OCI-LY7 (cell line): ENCODE data around the gene RTN4R.

Experiments used
- CTCF ChIP-seq: fragments of 200-600 bp; sonication (generic); conservative IDR thresholded peaks from 2 replicates; pipeline ENCODE4 v1.5.1; 2014; ENCODE audit warnings: mild to moderate bottlenecking, antibody characterized with exemption, low read length, moderate library complexity, mixed read lengths
- EZH2phosphoT487 ChIP-seq: fragments of 200-600 bp; sonication (generic); IDR thresholded peaks from 2 replicates; pipeline ENCODE4 v1.6.1; 2018; ENCODE audit warnings: low read depth, borderline replicate concordance, mild to moderate bottlenecking, mixed run types, antibody characterized with exemption, low read length, moderate library complexity, mixed read lengths

DNA sequence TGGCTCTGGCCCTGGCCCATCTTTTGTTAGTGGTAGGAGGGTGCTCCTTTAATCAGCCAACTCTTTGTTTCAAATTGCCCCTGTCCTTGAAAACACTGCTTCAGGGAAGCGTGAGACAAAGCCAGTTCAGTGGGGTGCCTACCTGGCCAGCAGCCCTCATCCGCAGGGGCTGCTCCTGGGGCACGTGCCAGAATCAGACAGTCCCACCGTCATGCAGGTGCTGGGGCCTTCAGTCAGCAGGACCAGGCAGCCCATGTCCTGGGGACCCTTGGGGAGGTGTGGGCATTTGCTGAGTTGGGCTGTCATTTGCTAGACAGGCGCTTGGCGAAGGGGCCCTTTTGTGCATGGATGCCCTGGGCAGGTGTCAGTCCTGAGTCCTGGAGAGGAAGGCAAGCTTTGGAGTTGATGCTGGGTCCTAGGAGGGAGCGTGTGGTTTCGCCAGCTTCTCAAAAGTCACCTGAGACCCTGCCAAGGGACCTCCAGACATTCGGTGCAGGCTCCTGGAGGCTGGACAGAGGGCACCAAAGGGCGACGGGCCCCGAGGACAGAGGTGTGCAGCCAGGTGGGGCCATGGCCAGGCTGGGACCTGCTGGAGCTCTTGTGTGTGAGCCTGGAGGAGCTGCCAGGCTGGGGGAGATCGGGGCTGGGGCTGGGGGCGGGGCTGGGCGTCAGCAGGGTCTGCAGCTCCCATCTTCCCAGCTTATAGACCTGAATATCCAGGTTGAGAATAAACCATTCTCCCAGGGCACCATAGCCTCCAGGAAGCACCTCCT, 15.0 kb upstream of the RTN4R start:
- TF ChIP-seq CTCF (no peak), EZH2phosphoT487 (no peak)
